MCF 10A (cell line): ENCODE data around the gene TMEM174. TPM values are rescaled to one million over a fixed set of nuclear protein-coding genes. Genes with fewer than 3 reads are reported as not detected.

Experiments
- BruUV-seq: library from RNA; stranded (reverse); fragments of 400-500 nt; replicated peaks from 2 replicates; lab custom pipeline; 2021; lab: Mats Ljungman, UMichigan
- CTCF ChIA-PET: fragments of 300-600 bp; sonication (Branson Sonifier 250); formaldehyde crosslinking; extraction: SDS; loops from one replicate; lab custom pipeline; 2021; ENCODE audit warnings: antibody characterized with exemption, inconsistent platforms; lab: Yijun Ruan, JAX
- POLR2A ChIA-PET: fragments of 300-600, 350-650 bp; sonication (Branson Sonifier 250); formaldehyde crosslinking; extraction: SDS; loops from one replicate; lab custom pipeline; 2020; ENCODE audit warnings: antibody characterized with exemption, inconsistent platforms; lab: Yijun Ruan, JAX
- DNase-seq: peaks from one replicate; pipeline ENCODE4 v3.0.0-alpha.2; 2018; ENCODE audit not compliant: unreplicated experiment
- H3K27ac Mint-ChIP-seq: one replicate; pipeline ENCODE4 v1.8.0; 2022; ENCODE audit warnings: mild to moderate bottlenecking, low read depth, mixed read lengths; ENCODE audit not compliant: unreplicated experiment
- H3K27me3 Mint-ChIP-seq: one replicate; pipeline ENCODE4 v1.8.0; 2022; ENCODE audit warnings: mixed read lengths; ENCODE audit not compliant: insufficient read depth, unreplicated experiment
- H3K36me3 Mint-ChIP-seq: one replicate; pipeline ENCODE4 v1.8.0; 2022; ENCODE audit warnings: mild to moderate bottlenecking, moderate library complexity, mixed read lengths; ENCODE audit not compliant: insufficient read depth, unreplicated experiment
- H3K4me1 Mint-ChIP-seq: one replicate; pipeline ENCODE4 v1.8.0; 2022; ENCODE audit warnings: mixed read lengths; ENCODE audit not compliant: insufficient read depth, unreplicated experiment
- H3K4me3 Mint-ChIP-seq: one replicate; pipeline ENCODE4 v1.8.0; 2022; ENCODE audit warnings: mild to moderate bottlenecking, moderate library complexity, mixed read lengths; ENCODE audit not compliant: unreplicated experiment
- H3K9me3 Mint-ChIP-seq: one replicate; pipeline ENCODE4 v1.8.0; 2022; ENCODE audit warnings: mixed read lengths; ENCODE audit not compliant: unreplicated experiment
- CTCF ChIP-seq: fragments of 200-600 bp; IDR thresholded peaks from one replicate; pipeline ENCODE4 v1.8.0; 2022; ENCODE audit warnings: antibody characterized with exemption, mild to moderate bottlenecking; ENCODE audit not compliant: unreplicated experiment
- intact Hi-C: fragments of 100-400 bp; cut with micrococcal nuclease; formaldehyde crosslinking; loops from 2 replicates; pipeline ENCODE4 v1.14.1; 2022
- total RNA-seq: library from RNA; stranded (reverse); gene quantifications from 2 replicates; pipeline ENCODE4 v1.2.3, GENCODE V29; 2022

The TMEM174 gene
- total RNA-seq, 1 experiment from 2014 or later, result not detected

DNA sequence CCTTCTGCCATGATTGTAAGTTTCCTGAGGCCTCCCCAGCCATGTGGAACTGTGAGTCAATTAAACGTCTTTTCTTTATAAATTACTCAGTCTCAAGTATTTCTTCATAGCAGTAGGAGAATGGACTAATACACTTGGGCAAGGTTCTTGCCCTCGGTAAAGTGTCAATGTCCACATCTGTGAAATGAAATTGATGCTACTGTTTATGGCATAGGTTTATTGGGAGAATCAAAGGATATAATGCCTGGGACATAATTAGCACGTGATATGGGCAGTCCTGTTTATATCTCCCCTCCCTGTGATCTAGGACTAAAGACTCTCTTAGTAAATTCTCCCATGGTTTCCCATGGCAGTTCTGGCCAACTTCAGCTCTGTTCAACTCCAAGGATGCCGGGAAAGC, 19.4 kb downstream of the TMEM174 start:
- H3K27me3 Mint-ChIP-seq, result no peaks in the 10 kb centered on the region
- no peaks in the 10 kb centered on the region for H3K9me3 Mint-ChIP-seq
- TF ChIP-seq CTCF, result no peak
- intact Hi-C loops, result no loop called here
- ChIA-PET CTCF (interaction anchor here (0.6 kb wide), 1 partner anchor 1067 kb away, joined by 3 read pairs; no protein-coding TSS in a partner anchor), POLR2A (no interaction called here)
- no peak for DNase-seq
- no TSS peak for BruUV-seq
- no peak overlapping the region for H3K27ac Mint-ChIP-seq
- no peaks in the 10 kb centered on the region for H3K36me3 Mint-ChIP-seq
- H3K4me3 Mint-ChIP-seq, result no peak overlapping the region
- H3K4me1 Mint-ChIP-seq, result no peaks in the 10 kb centered on the region

- Mint-ChIP-seq H3K9me3 (no peaks in the 10 kb centered on the region), H3K36me3 (no peaks in the 10 kb centered on the region), H3K27ac (no peak overlapping the region), H3K27me3 (no peaks in the 10 kb centered on the region), H3K4me3 (no peak overlapping the region), H3K4me1 (no peaks in the 10 kb centered on the region)
- intact Hi-C loops, result no loop called here
- no TSS peak for BruUV-seq
- TF ChIP-seq CTCF, result no peak
- POLR2A ChIA-PET, result no interaction called here
- no peak for DNase-seq
- CTCF ChIA-PET, result no interaction called here
These were observed 20.6 kb downstream of the TMEM174 start for GRCh38 chr5:73193592-73193991.

GRCh38 chr5:73196201-73196600, 23.2 kb downstream of the TMEM174 start:
- ChIA-PET POLR2A (no interaction called here), CTCF (no interaction called here)
- intact Hi-C loops, result no loop called here
- Mint-ChIP-seq H3K4me3 (no peak overlapping the region), H3K4me1 (no peaks in the 10 kb centered on the region), H3K27ac (no peak overlapping the region), H3K9me3 (no peaks in the 10 kb centered on the region), H3K27me3 (no peaks in the 10 kb centered on the region), H3K36me3 (no peaks in the 10 kb centered on the region)
- TF ChIP-seq CTCF, result no peak
- DNase-seq, result no peak
- no TSS peak for BruUV-seq

GRCh38 chr5:73197637-73198257, 24.8 kb downstream of the TMEM174 start:
- H3K4me3 Mint-ChIP-seq, result no peak overlapping the region
- H3K27me3 Mint-ChIP-seq, result no peaks in the 10 kb centered on the region
- H3K36me3 Mint-ChIP-seq, result no peaks in the 10 kb centered on the region
- H3K27ac Mint-ChIP-seq, result no peak overlapping the region
- H3K9me3 Mint-ChIP-seq, result no peaks in the 10 kb centered on the region
- CTCF ChIA-PET, result interaction anchor here (0.6 to 1.0 kb wide), 2 partner anchors 14 to 18 kb away, joined by 3 read pairs; no protein-coding TSS in a partner anchor
- TF ChIP-seq CTCF, result no peak
- no peaks in the 10 kb centered on the region for H3K4me1 Mint-ChIP-seq
- POLR2A ChIA-PET, result no interaction called here
- no peak for DNase-seq
- BruUV-seq, result no TSS peak
- intact Hi-C loops, result no loop called here
